HEK293 (cell line): ENCODE results near the gene MORN1.

Experiments used
- AEBP2 ChIP-seq: fragments of 450-650 bp; formaldehyde crosslinking; IDR thresholded peaks from 2 replicates; pipeline ENCODE4 v1.5.1; 2016; ENCODE audit warnings: missing biosample characterization, missing genetic modification characterization, borderline replicate concordance
- EGR2 ChIP-seq: fragments of 450-650 bp; formaldehyde crosslinking; IDR thresholded peaks from 2 replicates; pipeline ENCODE4 v1.5.1; 2016; ENCODE audit warnings: low read depth, missing biosample characterization, missing genetic modification characterization
- GFI1B ChIP-seq: fragments of 450-650 bp; formaldehyde crosslinking; IDR thresholded peaks from 2 replicates; pipeline ENCODE4 v1.5.1; 2016; ENCODE audit warnings: missing biosample characterization, missing genetic modification characterization
- GLI4 ChIP-seq: fragments of 450-650 bp; formaldehyde crosslinking; IDR thresholded peaks from 2 replicates; pipeline ENCODE4 v1.5.1; 2016; ENCODE audit warnings: missing biosample characterization, missing genetic modification characterization
- IKZF3 ChIP-seq: fragments of 450-650 bp; IDR thresholded peaks from 2 replicates; pipeline ENCODE4 v1.5.0; 2018; ENCODE audit warnings: missing biosample characterization, mild to moderate bottlenecking, missing genetic modification characterization, moderate library complexity
- INSM2 ChIP-seq: fragments of 450-650 bp; formaldehyde crosslinking; IDR thresholded peaks from 2 replicates; pipeline ENCODE4 v1.5.1; 2016; ENCODE audit warnings: missing biosample characterization, missing genetic modification characterization
- MYNN ChIP-seq: fragments of 450-650 bp; formaldehyde crosslinking; IDR thresholded peaks from 2 replicates; pipeline ENCODE4 v1.5.1; 2016; ENCODE audit warnings: missing biosample characterization, missing genetic modification characterization, borderline replicate concordance
- PBX3 ChIP-seq: sonication (generic); formaldehyde crosslinking; IDR thresholded peaks from 2 replicates; pipeline ENCODE4 v1.8.1; 2022; ENCODE audit warnings: mild to moderate bottlenecking, moderate library complexity, missing genetic modification reagents
- PRDM2 ChIP-seq: fragments of 450-650 bp; formaldehyde crosslinking; IDR thresholded peaks from 2 replicates; pipeline ENCODE4 v1.5.1; 2016; ENCODE audit warnings: missing biosample characterization, missing genetic modification characterization, borderline replicate concordance
- SP7 ChIP-seq: fragments of 450-650 bp; formaldehyde crosslinking; IDR thresholded peaks from 2 replicates; pipeline ENCODE4 v1.5.1; 2016; ENCODE audit warnings: missing biosample characterization, missing genetic modification characterization
- ZNF146 ChIP-seq: fragments of 450-650 bp; formaldehyde crosslinking; IDR thresholded peaks from 2 replicates; pipeline ENCODE4 v1.5.1; 2016; ENCODE audit warnings: missing biosample characterization, missing genetic modification characterization
- ZNF169 ChIP-seq: fragments of 450-650 bp; formaldehyde crosslinking; IDR thresholded peaks from 2 replicates; pipeline ENCODE4 v1.5.1; 2016; ENCODE audit warnings: missing biosample characterization, missing genetic modification characterization
- ZNF398 ChIP-seq: fragments of 450-650 bp; formaldehyde crosslinking; IDR thresholded peaks from 2 replicates; pipeline ENCODE4 v1.5.1; 2017; ENCODE audit warnings: missing biosample characterization, missing genetic modification characterization
- ZNF518A ChIP-seq: fragments of 450-650 bp; formaldehyde crosslinking; conservative IDR thresholded peaks from 2 replicates; pipeline ENCODE4 v1.5.1; 2016; ENCODE audit warnings: low read depth, missing biosample characterization, missing genetic modification characterization
- ZNF610 ChIP-seq: fragments of 450-650 bp; formaldehyde crosslinking; IDR thresholded peaks from 2 replicates; pipeline ENCODE4 v1.5.1; 2016; ENCODE audit warnings: missing biosample characterization, missing genetic modification characterization, borderline replicate concordance
- ZNF626 ChIP-seq: fragments of 450-650 bp; sonication (Bioruptor Pico); formaldehyde crosslinking; IDR thresholded peaks from 2 replicates; pipeline ENCODE4 v1.5.1; 2018; ENCODE audit warnings: missing biosample characterization, missing genetic modification characterization, inconsistent platforms
- ZNF645 ChIP-seq: fragments of 450-650 bp; formaldehyde crosslinking; IDR thresholded peaks from 2 replicates; pipeline ENCODE4; 2016; ENCODE audit warnings: missing biosample characterization, missing genetic modification characterization
- ZNF660 ChIP-seq: fragments of 450-650 bp; IDR thresholded peaks from 2 replicates; pipeline ENCODE4 v1.5.1; 2018; ENCODE audit warnings: missing biosample characterization, mild to moderate bottlenecking, missing genetic modification characterization
- ZNF747 ChIP-seq: fragments of 450-650 bp; formaldehyde crosslinking; IDR thresholded peaks from 2 replicates; pipeline ENCODE4 v1.5.1; 2016; ENCODE audit warnings: missing biosample characterization, missing genetic modification characterization

The MORN1 gene

GRCh38 chr1:2381741-2382620 lies 9.4 kb downstream of the MORN1 start (continued):
- TF ChIP-seq INSM2 (tag by site-specific recombination) (no peak), ZNF146 (no peak), ZNF169 (tag by site-specific recombination) (no peak), GLI4 (tag by site-specific recombination) (no peak), ZNF626 (tag by site-specific recombination) (no peak), ZNF518A (no peak), AEBP2 (tag by site-specific recombination) (no peak), MYNN (tag by site-specific recombination) (no peak), ZNF747 (tag by site-specific recombination) (no peak), PRDM2 (no peak), SP7 (tag by site-specific recombination) (0 out of 2 replicates have a peak, but pooled peaks have one; percentile 21), EGR2 (no peak), ZNF610 (no peak), PBX3 (CRISPR knock-in tag) (peak; percentile 22; the same call in 1 of the 2 replicates), ZNF645 (no peak), GFI1B (tag by site-specific recombination) (no peak), ZNF398 (no peak), IKZF3 (peak; percentile 60; the same call in 1 of the 2 replicates), ZNF660 (no peak)
